CD4-positive, alpha-beta T cell treated with Interleukin-2 at 100 ng/mL for 4 hours (primary cell): ENCODE measurements around the gene TEX35.
"Not testable (repeated sequence)": the region's sequence is repeated elsewhere in the genome, so short reads cannot be mapped to it uniquely, and the experiment has no call there.

ENCODE experiments used
- DNase-seq: peaks from one replicate; pipeline ENCODE4 v3.0.0-alpha.2; 2020; ENCODE audit warnings: low spot score

The TEX35 gene

DNA sequence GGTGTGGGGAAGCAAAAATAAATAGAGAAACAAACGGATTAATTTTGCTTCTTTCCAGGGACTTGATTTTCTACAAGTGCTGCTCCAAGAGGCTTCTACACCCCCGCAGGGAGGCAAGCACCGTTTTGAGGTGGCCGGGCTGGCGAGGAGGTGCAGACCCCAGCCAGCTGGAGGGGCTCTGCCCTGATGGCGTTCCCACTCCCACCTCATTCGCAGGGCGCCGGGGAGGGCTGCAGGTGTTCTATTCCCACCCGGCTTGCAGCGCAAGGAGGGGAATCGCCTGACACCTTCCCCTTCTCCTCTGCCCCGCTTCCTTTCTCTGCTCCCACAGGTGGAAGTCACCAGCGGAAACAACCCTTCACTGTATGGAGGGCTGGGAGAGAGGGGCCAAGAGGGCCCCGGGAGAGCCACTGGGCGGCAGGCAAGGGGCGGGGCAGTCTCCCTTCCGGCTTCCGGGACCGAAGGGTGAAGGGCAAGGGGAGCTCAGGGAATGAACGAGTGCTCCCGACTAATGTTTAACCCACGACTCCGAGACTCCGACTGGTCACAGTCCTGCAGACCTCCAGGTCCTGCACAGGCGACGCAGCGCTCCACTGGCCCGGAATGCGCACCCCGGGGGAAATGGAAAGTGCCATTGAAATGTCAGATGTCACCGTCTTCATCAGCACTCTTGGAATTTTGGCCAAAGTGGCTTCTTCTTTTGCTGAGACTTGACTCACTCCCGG is 29.1 kb downstream of the TEX35 start:
- DNase-seq: peak; percentile 23

DNA sequence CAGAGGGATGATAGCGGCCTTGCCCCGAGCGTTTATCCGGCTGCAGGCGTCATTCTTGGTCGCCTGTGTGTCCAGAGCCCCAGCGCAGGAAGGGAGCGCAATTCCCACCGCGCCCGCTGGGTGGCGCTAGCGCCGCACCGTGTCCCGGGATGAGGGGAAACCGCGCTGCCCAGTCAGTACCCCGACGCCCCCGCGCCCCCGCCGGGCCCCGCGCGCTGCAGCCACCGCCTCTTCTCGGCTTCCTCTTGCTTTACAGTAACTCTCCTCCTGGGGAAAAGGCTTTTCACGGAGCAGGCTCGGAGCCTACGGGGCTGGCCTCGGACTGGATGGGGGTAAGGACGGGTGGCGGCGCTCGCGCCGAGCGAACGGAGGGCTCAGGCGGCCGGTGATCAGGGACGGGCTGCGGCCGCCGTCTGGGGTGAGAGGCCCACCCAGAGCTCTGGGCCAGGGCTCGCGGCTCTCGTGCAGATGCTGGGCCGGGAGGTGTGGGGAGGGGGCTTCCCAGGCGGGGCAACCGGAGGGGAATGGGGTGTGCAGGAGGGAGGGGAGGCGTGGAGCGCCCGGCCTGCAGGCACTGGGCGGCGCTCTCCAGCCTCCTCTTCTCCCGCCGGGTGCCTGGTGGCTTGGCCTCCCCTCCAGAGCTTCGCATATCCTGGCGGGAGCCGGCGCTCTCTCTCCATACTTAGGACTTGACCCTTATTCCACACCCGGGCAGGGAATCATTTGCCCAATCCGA is 29.8 kb downstream of the TEX35 start:
- DNase-seq: peak; percentile 87

DNA sequence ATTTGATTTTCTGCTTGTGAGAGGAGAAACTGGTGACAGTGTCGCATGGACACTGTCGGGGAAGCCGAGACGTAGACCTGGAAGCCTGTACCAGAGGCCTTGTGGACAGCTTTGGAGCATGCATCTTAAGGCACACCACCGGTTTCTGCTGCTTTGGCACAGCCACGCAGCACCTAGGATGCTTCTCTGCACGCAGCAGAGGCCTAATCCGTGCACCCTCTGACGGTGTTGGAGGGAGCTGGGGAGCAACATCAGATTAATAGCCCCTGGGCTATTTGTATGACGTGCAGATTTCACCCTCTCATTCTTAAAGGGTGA is 30.3 kb downstream of the TEX35 start:
- no peak for DNase-seq

DNA sequence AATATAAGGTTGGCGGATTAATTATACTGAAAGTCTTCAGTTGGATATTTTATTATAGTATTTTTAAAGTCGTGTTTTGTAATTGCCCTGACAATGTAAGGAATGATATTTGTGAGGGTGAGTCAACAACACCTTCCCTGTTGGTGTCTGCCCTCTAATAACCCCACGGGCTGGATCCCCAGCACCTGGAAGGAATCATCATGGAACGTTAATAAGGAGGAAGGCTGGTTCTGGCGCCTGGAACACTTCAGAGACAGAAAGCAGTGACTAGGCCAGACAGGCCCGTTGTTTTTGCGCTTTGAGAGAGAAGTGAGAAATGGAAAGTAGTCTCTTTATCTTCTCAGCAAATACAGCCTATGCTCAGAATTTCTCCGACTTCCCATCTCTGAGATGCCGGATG is 31.6 kb downstream of the TEX35 start:
- DNase-seq: no peak

DNA sequence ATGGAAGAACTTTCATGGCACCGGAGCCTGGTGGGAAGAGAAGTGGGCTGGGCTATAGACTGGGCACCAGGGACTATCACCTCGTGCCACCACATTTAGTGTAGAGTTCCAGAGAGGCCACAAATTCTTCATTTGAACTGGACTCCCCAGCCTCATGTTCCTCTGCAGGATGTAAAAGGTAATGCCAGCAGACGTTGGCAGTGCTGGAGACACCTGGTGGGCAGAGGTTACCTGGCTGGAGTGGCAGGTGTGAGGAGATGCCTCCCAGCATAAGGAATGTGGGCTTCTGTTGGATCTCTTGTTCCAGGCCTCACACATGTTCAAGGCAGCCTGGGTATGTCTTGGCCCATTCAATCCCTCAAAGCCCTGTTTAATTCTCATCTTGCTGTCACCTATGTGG is 35.2 kb downstream of the TEX35 start:
- DNase-seq: no peak

DNA sequence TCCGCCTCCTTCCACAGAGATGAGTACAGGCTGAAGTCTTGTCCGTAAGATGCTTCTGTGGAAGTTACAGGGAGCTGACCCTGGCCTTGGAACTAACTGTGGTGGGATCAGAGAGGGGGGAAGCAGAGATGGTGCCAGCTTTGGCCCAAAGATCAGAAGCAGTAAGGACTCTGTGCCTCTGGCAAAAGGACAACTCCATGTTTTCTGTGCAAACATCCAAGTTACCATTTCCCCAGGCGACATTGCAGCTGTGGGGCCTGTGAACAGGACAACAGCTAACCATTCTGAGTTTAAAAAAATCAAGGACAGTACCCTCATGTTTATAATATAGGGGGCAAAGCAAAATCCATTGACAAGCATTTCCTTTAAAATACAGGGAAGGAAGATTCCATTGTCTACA is 38.4 kb downstream of the TEX35 start:
- no peak for DNase-seq

DNA sequence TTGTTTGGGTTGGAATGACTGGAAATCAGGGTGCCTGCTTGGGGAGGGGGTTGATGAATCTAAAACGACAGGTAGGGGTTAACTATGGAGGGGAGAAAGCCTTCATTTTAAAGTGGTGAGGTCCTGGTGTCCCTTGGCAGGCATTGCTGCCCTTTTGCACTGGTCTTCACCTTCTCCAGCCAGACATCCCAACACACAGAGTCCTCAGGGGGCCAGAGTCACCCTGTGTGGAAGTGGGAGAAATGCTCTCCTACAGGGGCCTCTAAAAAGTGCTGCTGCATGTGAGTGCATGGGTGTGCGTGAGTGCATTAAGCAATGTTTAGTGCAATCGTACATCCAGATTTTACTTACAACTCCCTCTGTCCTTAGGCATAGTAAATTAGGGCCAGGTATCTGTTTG is 39.0 kb downstream of the TEX35 start:
- no peak for DNase-seq

DNA sequence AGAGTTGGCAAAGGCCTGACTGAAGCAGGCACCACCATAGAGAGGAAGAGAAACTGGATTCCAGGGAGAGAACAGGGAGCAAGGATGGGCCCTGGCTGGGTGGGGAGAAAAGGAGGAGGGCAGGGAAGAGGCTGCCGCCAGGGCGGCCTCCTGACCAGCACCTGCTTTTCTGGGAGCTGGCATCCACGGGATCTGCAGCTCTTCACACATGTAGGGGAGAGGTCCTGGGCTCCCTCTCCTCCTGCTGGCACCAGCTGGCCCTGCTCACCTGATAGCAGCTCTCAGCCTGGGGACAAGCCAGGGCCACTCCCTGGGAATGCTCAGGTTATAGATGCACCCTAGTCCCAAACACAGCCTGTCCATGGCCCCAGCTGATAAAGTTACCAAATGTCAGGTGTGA is 39.9 kb downstream of the TEX35 start:
- no peak for DNase-seq

DNA sequence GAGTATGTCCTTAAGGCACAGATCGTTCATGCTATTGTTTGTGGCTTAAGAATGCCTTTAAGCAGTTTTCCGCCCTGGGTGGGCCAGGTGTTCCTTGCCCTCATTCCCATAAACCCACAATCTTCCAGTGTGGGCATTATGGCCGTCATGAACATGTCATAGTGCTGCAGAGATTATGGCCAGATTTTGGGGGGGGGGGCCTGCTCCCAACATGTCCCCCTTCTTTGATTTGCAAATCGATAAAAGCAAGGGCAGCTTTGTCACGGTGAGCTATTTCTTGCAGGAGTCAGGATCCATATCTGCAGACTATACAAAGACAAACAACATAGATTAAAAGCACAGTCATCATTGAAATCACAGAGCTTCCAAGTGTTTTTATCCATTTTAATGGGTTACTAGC is 41.4 kb downstream of the TEX35 start:
- not testable (repeated sequence) for DNase-seq

DNA sequence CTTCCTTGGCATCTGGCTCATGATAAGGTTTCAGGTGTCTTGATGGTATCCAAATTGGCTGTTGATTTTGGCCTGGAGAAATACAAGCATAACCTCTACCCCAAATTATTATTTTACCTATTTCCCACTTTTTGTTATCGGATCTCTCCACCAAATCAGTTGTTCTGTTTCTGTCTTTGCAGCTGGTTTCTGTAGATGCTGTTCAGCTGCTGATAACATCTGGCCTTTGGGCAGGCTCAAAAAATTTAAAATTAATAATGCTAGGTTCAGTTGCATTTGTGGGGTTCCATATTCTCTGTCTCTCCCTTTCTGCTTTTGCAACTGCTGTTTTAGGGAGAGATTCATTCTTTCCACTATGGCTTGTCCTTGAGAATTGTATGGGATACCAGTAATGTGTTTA is 42.7 kb downstream of the TEX35 start:
- DNase-seq: not testable (repeated sequence)

DNA sequence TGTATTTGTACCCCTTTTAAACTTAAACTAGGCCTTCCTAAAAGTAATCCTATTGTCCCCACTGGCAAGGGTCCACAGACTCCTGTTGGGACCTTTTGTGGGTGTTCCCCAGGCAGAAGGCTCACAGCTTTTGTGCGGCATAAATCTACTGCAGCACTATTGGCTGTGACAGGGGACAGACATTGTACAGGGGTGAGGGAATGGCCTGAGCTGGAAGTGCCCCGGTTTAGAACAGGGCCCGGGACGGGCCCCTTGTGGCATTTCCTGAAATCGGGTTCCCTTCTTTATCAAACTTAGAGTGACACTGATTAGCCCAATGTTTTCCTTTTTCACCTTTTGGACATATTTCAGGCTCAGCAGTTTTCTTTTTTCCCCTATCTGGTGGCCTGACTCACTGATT is 45.9 kb downstream of the TEX35 start:
- not testable (repeated sequence) for DNase-seq

DNA sequence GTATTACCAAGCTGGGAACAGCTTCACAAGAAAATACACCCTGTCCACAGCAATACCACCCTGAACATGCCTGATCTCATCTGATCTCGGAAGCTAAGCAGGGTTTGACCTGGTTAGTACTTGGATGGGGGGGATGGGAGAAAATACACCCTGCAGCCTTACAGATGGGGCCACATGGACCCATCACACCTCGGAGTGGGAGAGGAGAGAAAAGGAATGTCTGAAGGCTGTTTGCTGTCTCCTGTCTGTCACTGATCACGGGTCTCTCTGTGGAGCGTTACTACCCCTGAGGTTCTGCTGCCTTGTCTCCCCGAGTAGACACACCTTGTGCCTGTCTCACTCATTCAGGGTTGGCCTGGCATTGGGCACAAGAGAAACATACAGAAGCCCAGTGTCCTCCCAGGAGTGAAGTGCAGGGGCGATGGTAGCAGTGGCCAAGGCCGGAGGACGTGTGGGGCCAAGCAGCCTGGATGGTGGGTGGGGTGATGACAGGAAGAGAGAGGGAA is 48.0 kb downstream of the TEX35 start:
- DNase-seq: no peak

DNA sequence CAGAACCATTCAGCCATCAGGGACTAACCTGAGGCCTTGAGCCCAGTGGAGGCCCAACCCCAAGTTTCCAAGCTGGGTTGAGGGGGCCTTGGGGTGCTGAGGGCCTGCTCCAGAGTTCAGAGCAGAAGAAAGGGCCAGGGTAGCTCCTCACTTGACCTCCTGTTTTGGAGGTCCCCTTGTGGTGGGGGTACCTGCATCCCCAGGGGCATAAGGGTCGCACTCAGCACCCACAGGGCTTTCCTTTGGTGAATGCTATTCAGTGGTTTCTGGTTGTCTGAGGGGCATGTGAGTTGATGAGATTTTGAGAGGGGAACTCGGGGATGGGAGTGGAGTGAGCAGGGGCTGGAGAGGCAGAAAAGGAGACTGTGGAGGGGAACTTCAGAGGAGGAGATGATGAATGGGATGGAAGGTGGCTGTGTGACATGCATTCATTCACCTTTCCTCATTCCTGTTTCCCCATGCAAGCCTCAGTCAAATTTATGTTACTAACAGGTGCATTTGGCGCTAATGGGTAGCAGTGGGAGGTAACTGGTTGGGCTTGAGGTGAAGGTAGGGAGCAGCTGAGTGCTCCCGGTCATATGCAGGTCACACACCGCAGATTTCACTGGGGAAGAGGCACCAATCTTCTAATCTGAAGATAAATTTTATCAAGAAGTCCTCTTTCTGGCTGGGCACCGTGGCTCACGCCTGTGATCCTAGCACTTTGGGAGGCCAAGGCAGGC is 50.4 kb downstream of the TEX35 start:
- no peak for DNase-seq

DNA sequence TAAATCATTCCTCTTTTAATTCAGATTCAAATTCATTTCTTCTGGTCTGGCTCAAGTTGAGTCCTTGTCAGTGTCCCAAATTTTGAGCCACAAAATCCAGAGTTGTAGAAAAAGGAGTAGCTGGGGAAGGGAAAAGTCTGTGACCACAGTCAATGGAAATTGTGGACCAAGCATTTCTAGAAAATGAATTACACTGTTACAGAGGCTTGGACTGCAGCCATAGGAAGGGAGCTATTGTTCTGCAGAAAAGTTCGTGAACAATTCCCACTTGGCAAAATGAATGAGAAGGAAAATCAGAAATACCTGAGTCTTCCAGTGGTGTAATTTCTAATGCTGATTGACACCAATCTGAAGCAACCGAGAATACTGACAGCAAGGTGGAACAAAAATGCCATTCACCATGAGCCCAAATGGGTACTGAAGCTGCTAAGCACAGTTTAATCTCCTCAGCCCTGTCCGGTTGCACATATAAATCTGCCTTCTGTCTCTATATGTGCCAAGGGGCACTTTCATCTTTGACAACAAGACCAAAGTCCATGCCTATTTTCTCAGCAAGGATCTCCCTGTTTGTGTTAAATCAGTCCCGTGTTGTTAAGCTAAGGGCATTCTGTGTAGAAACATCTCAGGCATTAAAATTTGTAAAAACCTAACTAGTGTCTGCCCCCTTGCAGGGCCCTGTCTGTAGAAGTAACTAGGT is 51.3 kb downstream of the TEX35 start:
- no peak for DNase-seq

DNA sequence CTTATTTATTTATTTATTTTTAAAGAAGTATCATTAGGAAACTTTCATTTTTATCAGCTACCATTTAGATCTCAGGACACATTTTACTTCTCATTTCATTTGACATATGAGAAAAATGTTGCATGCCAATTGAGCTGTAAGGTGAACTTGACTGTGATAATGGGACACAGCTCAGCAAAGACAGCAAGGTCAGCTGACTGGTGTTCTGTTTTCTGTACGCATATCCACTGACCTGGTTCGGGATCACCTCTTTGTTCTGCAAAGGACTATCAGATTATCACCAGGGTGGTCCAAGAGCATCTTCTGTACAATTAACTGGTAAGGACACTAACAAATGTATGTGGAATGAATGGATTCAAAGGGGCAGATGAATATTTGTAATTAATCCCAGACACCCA is 51.9 kb downstream of the TEX35 start:
- DNase-seq: no peak

DNA sequence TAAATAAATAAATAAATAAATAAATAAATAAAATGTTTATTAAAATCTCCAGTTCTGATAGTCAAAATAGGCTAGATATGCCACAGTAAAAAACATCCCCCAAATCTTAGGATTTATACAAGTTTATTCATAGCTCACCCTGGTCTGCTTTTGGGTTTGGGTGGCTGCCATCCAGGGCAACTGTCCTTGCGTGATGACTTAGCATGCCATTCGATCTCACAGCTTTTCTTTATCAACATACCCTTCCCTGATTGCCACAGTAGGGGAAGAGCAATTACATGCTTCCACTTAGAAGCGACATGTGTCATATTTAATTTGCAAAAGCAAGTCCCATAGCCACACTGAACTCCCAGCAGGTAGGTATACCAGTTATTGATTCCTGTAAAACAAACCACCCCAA is 52.7 kb downstream of the TEX35 start:
- DNase-seq: no peak

DNA sequence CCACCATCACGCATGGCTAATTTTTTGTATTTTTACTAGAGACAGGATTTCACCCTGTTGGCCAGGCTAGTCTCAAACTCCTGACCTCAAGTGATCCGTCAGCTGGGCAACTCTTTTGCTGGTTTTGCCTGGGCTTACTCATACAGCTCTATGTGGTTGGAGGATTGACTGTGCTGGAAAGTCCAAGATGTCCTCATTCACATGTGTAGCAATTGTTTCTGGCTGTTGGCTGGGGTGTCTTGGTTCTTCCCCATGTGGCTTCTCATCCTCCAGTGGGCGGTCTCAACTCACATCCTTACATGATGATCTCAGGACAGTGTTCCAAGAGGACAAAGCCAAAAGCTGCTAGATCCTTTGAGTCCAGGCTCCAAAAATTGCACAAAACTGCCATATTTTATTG is 53.3 kb downstream of the TEX35 start:
- DNase-seq: no peak

DNA sequence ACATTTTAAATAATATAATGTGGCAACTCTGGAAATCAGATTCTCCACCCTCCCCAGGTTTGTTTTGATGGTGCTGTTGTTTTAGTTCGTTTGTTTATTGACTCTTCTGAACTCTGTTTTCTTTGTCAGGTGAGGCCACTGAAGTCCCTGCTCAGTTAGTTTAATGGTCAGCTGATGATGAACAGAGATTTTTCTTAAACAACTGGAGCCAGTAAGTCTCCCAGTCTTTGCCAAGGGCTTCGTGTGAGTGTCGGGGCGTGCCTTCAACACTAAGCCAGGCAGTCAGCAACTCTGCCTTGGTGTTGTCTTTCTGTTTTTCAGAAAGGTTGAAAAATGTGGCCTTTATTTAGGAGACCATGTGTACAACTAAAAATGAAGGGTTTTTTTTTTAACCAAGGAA is 58.9 kb downstream of the TEX35 start:
- DNase-seq: no peak
